HepG2 (cell line): ENCODE measurements around the gene ARHGAP29. TPM values are rescaled to one million over a fixed set of nuclear protein-coding genes. Genes with fewer than 3 reads are reported as not detected.

Experiments
- ATF5 ChIP-seq: sonication (generic); formaldehyde crosslinking; IDR thresholded peaks from 2 replicates; pipeline ENCODE4 v1.4.0; 2020; ENCODE audit warnings: mild to moderate bottlenecking, low read depth, missing genetic modification reagents
- CHCHD3 ChIP-seq: sonication (generic); formaldehyde crosslinking; IDR thresholded peaks from 2 replicates; pipeline ENCODE4 v1.8.0; 2022; ENCODE audit warnings: mild to moderate bottlenecking, missing genetic modification reagents, moderate library complexity
- HIC2 ChIP-seq: sonication (generic); formaldehyde crosslinking; IDR thresholded peaks from 2 replicates; pipeline ENCODE4 v1.9.0; 2022; ENCODE audit warnings: low read depth, missing genetic modification reagents
- IKZF5 ChIP-seq: IDR thresholded peaks from 2 replicates; pipeline ENCODE4 v1.6.1; 2018; ENCODE audit warnings: missing genetic modification reagents, mild to moderate bottlenecking, missing compliant biosample characterization
- KDM2A ChIP-seq: sonication (generic); formaldehyde crosslinking; IDR thresholded peaks from 2 replicates; pipeline ENCODE4 v1.4.0; 2020; ENCODE audit warnings: low read depth, missing genetic modification reagents, borderline replicate concordance
- STAT6 ChIP-seq: sonication (generic); formaldehyde crosslinking; IDR thresholded peaks from 2 replicates; pipeline ENCODE4 v1.4.0; 2020; ENCODE audit warnings: missing genetic modification reagents, mild to moderate bottlenecking, borderline replicate concordance
- ZFP36L1 ChIP-seq: sonication (generic); formaldehyde crosslinking; IDR thresholded peaks from 2 replicates; pipeline ENCODE4 v1.8.0; 2022; ENCODE audit warnings: mild to moderate bottlenecking, missing genetic modification reagents, moderate library complexity
- ZKSCAN1 ChIP-seq: fragments of 150-350 bp; IDR thresholded peaks from 2 replicates; pipeline ENCODE4 v1.6.1; 2014; ENCODE audit warnings: low read length
- ZNF12 ChIP-seq: sonication (generic); formaldehyde crosslinking; IDR thresholded peaks from 2 replicates; pipeline ENCODE4 v1.5.0; 2020; ENCODE audit warnings: missing genetic modification reagents
- ZNF318 ChIP-seq: sonication (generic); formaldehyde crosslinking; IDR thresholded peaks from 2 replicates; pipeline ENCODE4 v1.4.0; 2020; ENCODE audit warnings: mild to moderate bottlenecking, missing genetic modification reagents
- ZNF337 ChIP-seq: sonication (generic); formaldehyde crosslinking; IDR thresholded peaks from 2 replicates; pipeline ENCODE4 v1.5.1; 2020; ENCODE audit warnings: missing genetic modification reagents, low read depth, mild to moderate bottlenecking, borderline replicate concordance
- ZNF644 ChIP-seq: IDR thresholded peaks from 2 replicates; pipeline ENCODE4 v1.6.1; 2016; ENCODE audit warnings: low read depth
- polyA plus RNA-seq, 8 experiments: library from polyadenylated mRNA; depleted of rRNA in 3 of 8; stranded (reverse) in 7 of 8; unstranded in 1 of 8; fragments of >200 nt; fragmentation: Illumina TruSeq in 4 of 8; extraction: Trizol in 4 of 8; gene quantifications; 2 replicates each; pipeline versions ENCODE4 v1.2.1 to v1.2.3, GENCODE V29; 2011 to 2016; ENCODE audit warnings: low read depth in 4 of 8, missing spikeins in 1 of 8, mixed read lengths in 1 of 8; ENCODE audit not compliant: insufficient read depth in 1 of 8
- total RNA-seq, 5 experiments: library from RNA; depleted of rRNA; stranded (reverse); fragments of >200 nt; fragmentation: Illumina TruSeq; extraction: Trizol; gene quantifications; 2 replicates each; pipeline ENCODE4 v1.2.3, GENCODE V29; 2016; ENCODE audit warnings: low read depth in 1 of 5

ARHGAP29 gene
- total and polyA plus RNA-seq, 2 of the 13 experiments (the other 11 are each of a cell fraction or from before 2014, with no cell fraction given), result 12.8 to 18.3 TPM

GRCh38 chr1:94247138-94248094 lies 10.0 kb upstream of the ARHGAP29 start (continued):
- TF ChIP-seq CHCHD3 (CRISPR knock-in tag) (no peak), HIC2 (CRISPR knock-in tag) (no peak; the same call in 1 of the 2 replicates), ZNF318 (CRISPR knock-in tag) (no peak), ZNF644 (CRISPR knock-in tag) (no peak), ZNF337 (CRISPR knock-in tag) (no peak), ATF5 (CRISPR knock-in tag) (no peak), STAT6 (CRISPR knock-in tag) (no peak), IKZF5 (CRISPR knock-in tag) (no peak), KDM2A (CRISPR knock-in tag) (no peak; the same call in 1 of the 2 replicates), ZNF12 (CRISPR knock-in tag) (no peak), ZFP36L1 (CRISPR knock-in tag) (no peak; the same call in 1 of the 2 replicates), ZKSCAN1 (no peak)
